Stimulated activated CD4-positive, alpha-beta T cell treated with anti-CD3 and anti-CD28 coated beads, TNF-alpha, amount 100 ng/mL, for 24 hours (primary cell): Measurements from ENCODE around the gene CASZ1.

Experiments used
- DNase-seq, 3 experiments: peaks; one replicate each; pipeline ENCODE4 v3.0.0-alpha.2; 2020; ENCODE audit warnings: low read depth in 3 of 3

CASZ1 gene

GRCh38 chr1:10602936-10603335 lies 193.5 kb downstream of the CASZ1 start:
- no peak for DNase-seq

GRCh38 chr1:10601342-10602070 lies 194.9 kb downstream of the CASZ1 start:
- no peak for DNase-seq

- no peak for DNase-seq
Measured at GRCh38 chr1:10599194-10599861, 197.1 kb downstream of the CASZ1 start.

GRCh38 chr1:10598389-10598702 lies 198.1 kb downstream of the CASZ1 start:
- DNase-seq, result no peak

- no peak for DNase-seq
Measured at GRCh38 chr1:10597492-10598388, 198.7 kb downstream of the CASZ1 start.

GRCh38 chr1:10596780-10597179 lies 199.7 kb downstream of the CASZ1 start:
- DNase-seq, result no peak

GRCh38 chr1:10594595-10595223 lies 201.7 kb downstream of the CASZ1 start:
- no peak for DNase-seq

- no peak for DNase-seq
Measured at GRCh38 chr1:10593750-10594149, 202.7 kb downstream of the CASZ1 start.

- no peak for DNase-seq
Measured at GRCh38 chr1:10592373-10592772, 204.1 kb downstream of the CASZ1 start.

- DNase-seq, result no peak
Measured at GRCh38 chr1:10591010-10591409, 205.4 kb downstream of the CASZ1 start.

GRCh38 chr1:10589074-10589473 lies 207.4 kb downstream of the CASZ1 start:
- no peak for DNase-seq

GRCh38 chr1:10588640-10589039 lies 207.8 kb downstream of the CASZ1 start:
- DNase-seq, result no peak
